HG03558 (cell line): ENCODE results near the gene EVA1C.
"Not testable (repeated sequence)": the region's sequence is repeated elsewhere in the genome, so short reads cannot be mapped to it uniquely, and the experiment has no call there.

ENCODE experiments used
- ATAC-seq: cut with Tn5 transposase; IDR thresholded peaks from one replicate; pipeline ENCODE4 v1.9.1; 2021; ENCODE audit warnings: moderate number of reproducible peaks; ENCODE audit not compliant: unreplicated experiment; ENCODE audit errors: extremely low read depth

The EVA1C gene

DNA sequence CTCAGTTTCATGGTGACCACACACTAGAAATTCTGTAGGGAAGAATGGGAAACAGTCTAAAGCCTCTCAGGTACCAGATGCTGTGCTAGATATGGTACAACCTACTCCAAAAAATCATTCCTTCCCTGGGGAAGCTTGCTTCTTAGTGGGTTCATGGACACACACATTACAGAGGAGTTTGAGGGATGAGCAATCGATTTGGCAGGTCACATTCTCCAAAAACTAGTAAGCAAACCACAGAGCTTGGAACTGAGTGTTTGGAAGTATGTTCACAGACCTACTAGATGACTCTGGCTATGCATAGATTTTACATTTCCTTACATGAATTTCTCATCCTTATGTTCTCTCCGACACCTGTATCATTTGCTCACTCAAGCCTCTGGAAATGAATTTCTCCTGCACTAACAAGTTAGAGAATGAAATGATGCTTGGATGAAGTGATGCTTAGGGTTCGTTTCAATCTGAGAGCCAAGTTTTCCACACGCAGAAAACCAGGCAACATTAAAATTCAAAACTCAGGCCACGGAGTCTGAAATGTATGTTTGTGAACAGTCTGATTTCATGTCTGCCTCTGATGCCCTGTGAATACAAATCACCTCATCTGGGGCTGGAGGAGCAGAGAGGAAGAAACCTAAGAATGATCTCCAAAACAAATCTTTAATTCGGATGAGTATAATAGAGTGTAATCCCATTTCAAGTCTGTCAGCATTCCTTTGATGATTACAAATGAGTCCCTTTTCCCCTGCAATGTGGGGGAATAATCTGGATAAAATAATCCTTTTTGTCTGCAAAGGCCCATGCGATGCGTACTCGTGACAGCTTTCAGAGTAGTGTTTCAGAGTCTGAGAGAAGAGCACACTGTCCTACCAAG is 11.0 kb downstream of the EVA1C start:
- no peak for ATAC-seq

GRCh38 chr21:32424191-32424535 is 11.7 kb downstream of the EVA1C start:
- no peak for ATAC-seq

DNA sequence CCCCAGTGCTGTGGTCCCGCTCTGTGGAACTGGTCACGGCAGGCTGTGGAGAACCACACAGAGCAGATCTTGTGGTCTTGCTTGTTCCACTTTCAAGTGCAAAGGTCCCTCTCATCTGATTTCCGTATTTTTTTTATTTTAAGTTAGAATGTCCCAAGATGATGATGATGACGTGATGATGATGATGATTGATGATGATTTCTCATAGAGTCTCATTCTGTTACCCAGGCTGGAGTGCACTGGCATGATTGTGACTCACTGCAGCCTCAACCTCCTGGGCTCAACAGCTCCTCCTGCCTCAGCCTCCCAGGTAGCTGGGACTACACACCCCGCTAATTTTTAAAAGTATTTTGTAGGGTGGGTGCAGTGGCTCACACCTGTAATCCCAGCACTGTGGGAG is 12.2 kb downstream of the EVA1C start:
- no peak for ATAC-seq

- ATAC-seq: no peak
Measured at GRCh38 chr21:32425628-32426027, 13.1 kb downstream of the EVA1C start.

DNA sequence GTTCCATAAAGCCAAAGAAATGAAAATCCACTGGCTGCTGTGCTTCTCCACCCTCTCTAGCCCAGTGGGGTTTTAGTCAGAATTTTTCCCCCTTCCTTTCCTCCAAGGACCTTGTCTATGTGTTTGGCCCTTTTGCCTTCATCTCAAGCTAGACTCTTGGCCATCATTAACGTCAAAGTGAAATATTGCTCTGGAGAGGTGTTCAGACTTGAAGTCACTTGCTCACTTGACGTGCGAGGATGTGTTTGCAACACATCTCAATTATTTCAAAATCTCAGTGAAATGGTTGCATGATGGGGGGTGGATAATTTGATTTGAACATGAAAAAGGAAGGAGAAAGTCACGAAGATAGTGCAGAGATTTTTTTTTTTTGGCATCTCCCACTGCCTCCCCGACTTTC is 13.6 kb downstream of the EVA1C start:
- no peak for ATAC-seq

DNA sequence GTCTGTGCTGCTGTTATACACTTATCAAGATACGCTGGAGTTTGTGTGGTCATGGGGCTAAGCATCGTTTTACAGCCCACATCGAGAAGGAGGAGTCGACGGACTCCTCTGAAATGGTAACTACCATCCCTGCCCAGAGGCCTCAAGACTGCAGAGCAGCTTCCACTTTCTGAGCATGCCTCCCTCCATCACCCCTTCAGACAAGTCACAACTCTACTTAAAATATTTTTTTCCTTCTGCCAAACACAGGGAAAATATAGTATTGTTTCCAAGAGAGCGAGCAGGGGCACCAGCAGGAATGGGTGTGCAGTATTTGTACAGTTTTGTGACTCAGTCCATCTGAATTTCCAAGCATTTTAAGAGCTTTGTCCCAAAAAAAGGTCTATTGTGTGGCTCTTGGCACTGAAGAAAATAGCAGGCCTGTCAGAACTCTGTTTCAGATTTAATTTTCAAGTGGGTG is 14.1 kb downstream of the EVA1C start:
- ATAC-seq: no peak

DNA sequence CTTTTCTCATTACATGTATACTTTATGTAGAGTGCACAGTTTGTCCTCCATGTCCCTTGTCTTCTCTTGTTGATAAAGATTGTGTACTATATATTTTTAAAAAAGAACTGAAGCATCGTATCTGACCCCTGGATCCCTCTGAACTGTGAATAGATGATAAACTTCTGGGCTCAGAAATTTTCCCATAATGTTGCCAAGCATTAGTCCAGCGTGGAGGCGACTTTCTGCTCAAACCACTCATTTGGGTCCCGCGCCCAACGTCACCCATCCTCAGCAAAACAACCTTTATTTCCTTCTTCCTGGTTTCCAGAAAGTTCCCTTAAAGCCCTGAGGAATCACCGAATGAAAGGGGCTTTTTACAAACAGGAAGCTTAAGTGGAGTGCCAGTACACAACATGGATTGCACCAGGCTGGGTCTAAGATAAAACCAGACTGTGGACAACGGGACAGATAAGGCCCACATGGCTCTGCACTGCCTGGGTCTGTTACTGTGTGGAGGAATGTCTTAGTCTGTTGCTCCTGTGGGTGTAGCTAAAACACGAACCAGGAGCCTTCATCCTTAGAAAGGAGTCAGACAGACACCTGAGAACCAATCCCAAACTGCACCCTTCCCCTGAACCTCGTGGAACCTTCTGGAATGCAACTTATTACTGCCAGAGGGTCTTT is 15.6 kb downstream of the EVA1C start:
- ATAC-seq: no peak

DNA sequence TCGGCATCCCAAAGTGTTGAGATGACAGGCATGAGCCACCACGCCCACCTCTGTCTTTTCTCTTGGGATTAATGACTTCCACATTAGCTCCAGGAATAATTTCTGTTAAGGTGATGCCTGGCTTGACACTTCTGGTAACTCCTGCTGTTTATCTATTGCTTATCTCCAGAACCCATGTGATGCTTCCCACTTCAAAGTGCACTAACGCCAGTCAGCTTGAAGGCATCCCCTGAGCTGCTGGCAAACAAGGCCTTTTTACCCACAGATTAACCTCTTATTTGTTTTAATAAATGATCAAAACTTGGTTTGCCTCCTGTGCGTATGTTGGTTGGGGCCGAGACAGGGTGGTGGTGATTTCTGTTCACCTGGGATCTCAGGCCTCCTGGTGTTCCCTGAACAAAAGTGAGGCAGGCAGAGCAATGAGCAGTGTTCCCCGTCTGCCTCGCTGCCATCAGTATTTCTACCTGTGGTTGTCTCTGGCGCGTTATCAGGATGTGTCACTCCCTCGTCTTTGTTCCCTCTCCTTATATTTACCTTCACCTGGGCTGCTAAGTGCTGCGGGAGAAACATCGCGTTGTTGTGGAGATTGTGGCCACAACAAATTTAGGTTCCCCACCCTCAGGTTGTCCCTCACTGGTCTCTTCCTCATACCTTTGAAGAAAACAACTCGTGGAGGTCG is 20.6 kb downstream of the EVA1C start:
- not testable (repeated sequence) for ATAC-seq

GRCh38 chr21:32437729-32438128 is 25.2 kb downstream of the EVA1C start:
- ATAC-seq: no peak

DNA sequence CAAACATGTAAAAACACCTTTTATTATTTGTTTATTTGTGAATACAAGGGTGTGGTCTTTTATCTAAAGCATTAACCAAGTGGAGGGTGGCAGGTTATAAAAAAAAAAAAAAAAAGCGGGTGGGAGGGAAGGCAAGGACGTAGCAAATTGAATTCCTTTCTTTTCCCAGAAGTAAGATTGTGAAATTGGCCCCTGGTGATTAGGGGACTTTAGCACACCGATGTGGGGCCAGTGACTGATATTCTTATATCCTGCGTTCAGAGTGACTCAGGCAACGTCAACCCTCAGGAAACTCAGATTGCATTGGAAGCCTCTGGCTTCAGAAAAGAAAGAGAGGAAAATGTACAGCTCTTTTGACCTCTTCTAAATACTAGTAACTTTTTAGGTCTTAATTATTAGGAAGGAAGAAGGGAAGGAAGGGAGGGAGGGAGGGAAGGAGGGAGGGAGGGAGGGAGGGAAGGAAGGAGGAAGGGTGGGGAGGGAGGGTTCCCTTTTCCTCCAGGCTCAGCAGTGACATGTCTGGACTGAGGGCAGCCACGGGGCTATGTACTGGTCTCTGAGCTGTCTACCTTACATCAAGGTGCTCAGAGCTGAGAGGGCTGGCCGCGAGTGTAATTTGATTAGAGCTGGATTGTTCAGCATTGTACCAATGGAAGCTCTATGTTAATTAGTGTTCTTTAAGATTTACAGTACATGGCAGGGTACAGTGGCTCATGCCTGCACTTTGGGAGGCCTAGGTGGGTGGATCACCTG is 30.2 kb downstream of the EVA1C start:
- no peak for ATAC-seq

DNA sequence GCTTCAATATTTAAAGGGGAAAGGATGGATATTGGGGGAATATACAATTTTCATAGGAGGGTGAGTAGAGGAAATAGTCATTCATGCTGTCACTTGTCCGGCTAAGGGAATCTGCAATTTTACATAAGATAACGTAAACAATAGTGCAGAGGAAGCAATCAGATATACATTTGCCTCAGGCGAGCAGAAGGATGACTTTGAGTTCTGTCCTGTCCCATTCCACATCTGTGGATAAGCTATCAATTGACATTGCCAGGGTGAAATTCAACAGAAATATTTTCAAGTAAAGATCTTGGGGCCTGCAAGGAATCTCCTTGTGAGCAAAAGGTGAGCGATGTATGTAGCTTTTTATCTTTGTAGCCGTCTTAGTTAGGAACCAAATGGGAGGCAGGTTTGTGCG is 32.6 kb downstream of the EVA1C start:
- no peak for ATAC-seq

GRCh38 chr21:32446440-32446839 is 33.9 kb downstream of the EVA1C start:
- not testable (repeated sequence) for ATAC-seq

DNA sequence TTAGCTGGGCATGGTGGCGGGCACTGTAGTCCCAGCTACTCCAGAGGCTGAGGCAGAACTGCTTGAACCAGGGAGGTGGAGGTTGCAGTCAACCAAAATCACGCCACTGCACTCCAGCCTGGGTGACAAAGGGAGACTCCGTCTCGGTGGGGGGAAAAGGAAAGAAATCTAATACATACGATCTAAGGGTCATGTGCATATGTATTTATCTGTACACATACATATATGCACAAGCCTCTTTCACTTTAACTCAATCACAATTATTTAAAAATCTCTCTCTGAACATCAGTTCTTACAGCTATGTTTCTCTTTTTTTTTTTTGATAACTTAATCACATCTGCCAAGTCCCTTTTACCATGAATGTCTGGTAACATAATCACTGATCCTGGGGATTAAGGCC is 34.7 kb downstream of the EVA1C start:
- ATAC-seq: no peak

GRCh38 chr21:32448803-32449594 is 36.5 kb downstream of the EVA1C start:
- no peak for ATAC-seq

DNA sequence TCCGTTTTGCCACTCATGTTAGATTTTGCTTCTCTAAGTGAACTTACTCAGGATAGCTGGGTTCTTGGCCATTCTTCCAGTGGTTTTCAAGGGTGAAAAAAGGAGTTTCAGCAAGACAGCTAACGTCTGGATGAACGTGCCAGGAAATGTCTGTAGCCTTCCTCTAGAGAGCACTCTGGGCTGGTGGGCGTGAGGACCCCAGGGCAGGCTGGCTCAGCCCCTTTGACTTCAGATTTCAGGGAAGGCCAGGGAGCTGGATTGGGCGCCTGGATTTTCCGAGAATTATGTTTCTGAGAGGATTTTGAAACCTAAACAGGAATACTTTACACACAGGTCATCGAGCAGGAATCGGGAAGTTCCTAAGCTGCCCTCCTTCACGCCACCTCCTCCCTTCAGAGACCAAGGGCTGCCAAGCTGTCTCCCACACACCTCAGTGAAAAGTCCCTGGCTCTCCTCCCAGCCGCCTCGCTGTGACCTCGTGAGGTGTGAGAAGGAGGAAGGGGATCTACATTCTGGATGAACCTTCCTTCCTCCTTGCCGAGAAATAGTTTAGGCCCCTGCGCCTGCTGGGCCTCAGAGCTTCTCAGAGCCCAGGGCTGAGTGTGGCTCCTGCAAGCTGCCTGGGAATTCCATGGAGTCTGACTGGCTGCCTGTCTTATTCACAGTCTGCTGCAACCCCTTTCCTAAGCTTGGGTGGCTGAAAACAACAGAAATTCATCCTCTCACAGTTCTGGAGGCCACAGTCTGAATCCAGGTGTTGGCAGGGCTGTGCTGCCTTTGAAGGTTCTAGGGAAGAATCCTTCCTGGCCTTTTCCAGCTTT is 38.6 kb downstream of the EVA1C start:
- ATAC-seq: not testable (repeated sequence)

DNA sequence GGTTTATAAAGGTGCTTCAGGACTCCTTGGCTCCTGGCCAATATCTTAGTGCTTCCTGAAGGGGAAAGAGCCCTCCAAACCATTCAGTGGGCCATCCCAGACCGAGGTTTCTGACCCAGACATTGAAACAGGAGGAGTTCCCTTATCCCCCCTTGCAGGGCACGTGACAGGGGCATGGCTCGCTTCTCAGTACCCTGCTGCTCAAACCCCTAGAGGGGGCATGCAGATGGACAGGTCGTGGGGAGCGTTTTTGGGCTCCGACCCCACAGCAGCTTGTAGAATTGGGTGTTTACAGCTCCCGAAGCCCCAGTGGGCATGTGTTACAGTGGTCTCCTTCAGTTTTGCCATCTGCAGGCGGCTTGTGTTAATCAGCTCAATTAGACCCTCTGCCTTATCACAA is 39.7 kb downstream of the EVA1C start:
- not testable (repeated sequence) for ATAC-seq

- no peak for ATAC-seq
Measured at GRCh38 chr21:32452641-32453040, 40.1 kb downstream of the EVA1C start.

DNA sequence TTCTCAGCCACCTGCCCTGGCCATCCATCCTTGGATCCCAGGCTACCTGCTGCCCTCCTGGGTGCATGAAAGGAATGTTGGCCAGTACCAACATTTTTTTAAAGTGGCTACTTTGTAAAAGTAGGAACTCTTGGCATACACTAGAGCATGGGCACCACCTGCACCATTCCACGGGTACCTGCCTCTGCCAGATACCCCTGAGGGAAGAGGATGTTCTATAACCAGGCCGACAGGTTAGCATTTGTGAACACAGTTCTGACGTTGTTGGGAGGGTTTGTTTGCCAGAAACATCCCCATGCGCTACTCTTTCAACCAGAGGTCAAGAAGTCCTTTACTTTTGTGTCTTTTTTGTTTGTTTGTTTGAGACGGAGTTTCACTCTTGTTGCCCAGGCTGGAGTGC is 43.0 kb downstream of the EVA1C start:
- ATAC-seq: no peak

GRCh38 chr21:32456497-32456918 is 44.0 kb downstream of the EVA1C start:
- ATAC-seq: no peak
